ENCODE results near the gene GULP1. TPM values are rescaled to one million over a fixed set of nuclear protein-coding genes. Genes with fewer than 3 reads are reported as not detected.

Gene GULP1
- total RNA-seq, 1 experiment from 2014 or later = 76.0 TPM

- Histone ChIP-seq H3K27ac (ENCODE audit: low read depth, low read length) (no peak overlapping the region), H3K4me1 (ENCODE audit: control insufficient read depth in 1 of 2, insufficient read depth in 2 of 2, low read length in 2 of 2) (no peaks in the 10 kb centered on the region), H3K4me3 (replicated peaks in 1 of 2; ENCODE audit: low read depth in 1 of 2, low read length in 2 of 2) (no peak overlapping the region), H2AFZ (ENCODE audit: low read depth, low read length, poor library complexity, severe bottlenecking) (no peak overlapping the region), H3K36me3 (ENCODE audit: control insufficient read depth in 1 of 2, insufficient read depth in 2 of 2, low read length in 2 of 2) (no peaks in the 10 kb centered on the region), H3K9me3 (ENCODE audit: control insufficient read depth in 1 of 2, insufficient read depth in 1 of 2, low read depth in 1 of 2, low read length in 2 of 2) (no peaks in the 10 kb centered on the region), H3K9me2 (ENCODE audit: insufficient read depth) (no peaks in the 10 kb centered on the region), H3K27me3 (ENCODE audit: insufficient read depth, low read length) (no peaks in the 10 kb centered on the region), H3K9ac (ENCODE audit: low read length) (no peak overlapping the region), H4K20me1 (ENCODE audit: insufficient read depth) (no peaks in the 10 kb centered on the region), H3K4me2 (ENCODE audit: low read length) (no peak overlapping the region), H3K79me2 (ENCODE audit: insufficient read depth, low read length) (peaks cover 20% of the 10 kb centered on the region)
- CTCF ChIA-PET = interaction anchor here (1.3 kb wide), 1 partner anchor 11 kb away, joined by 5 read pairs; no protein-coding TSS in a partner anchor
- DNase-seq (ENCODE audit: low read depth, low spot score) = no peak
- peak; percentile 55 for ATAC-seq
- TF ChIP-seq REST (IDR thresholded peaks at IDR 0.05; ENCODE audit: low read depth) = no peak
- 0 out of 2 replicates have a peak, but pooled peaks have one; percentile 8 for TF ChIP-seq CBX3 (IDR thresholded peaks at IDR 0.05; ENCODE audit: low read depth)
- no peak for TF ChIP-seq ZNF274 (IDR thresholded peaks at IDR 0.05; ENCODE audit: low read depth, low read length)
- no peak for TF ChIP-seq ELF1 (IDR thresholded peaks at IDR 0.05; ENCODE audit: borderline replicate concordance, low read depth)
- TF ChIP-seq MAX (IDR thresholded peaks at IDR 0.05) = no peak
- no peak for TF ChIP-seq POLR2A (IDR thresholded peaks at IDR 0.05; ENCODE audit: borderline replicate concordance, extremely low read depth, insufficient read depth, insufficient read length)
- TF ChIP-seq RAD21 (IDR thresholded peaks at IDR 0.05; ENCODE audit: low read depth) = peak; percentile 46
- peak in 2 of 3 experiments; percentile 46 to 49; a peak in 4 of 6 replicates for TF ChIP-seq CTCF (IDR thresholded peaks at IDR 0.05 in 2 of 3, conservative IDR thresholded peaks at IDR 0.05 in 1 of 3; ENCODE audit: borderline replicate concordance in 1 of 3, insufficient read depth in 1 of 3, low read depth in 2 of 3, low read length in 2 of 3)
- no peak for TF ChIP-seq SRF (IDR thresholded peaks at IDR 0.05; ENCODE audit: low read depth)
- no peak for TF ChIP-seq JUND (IDR thresholded peaks at IDR 0.05)
- TF ChIP-seq YY1 (IDR thresholded peaks at IDR 0.05; ENCODE audit: extremely low read depth, insufficient replicate concordance, low read depth, low read length) = no peak
- POLR2A ChIA-PET = no interaction called here
- intact Hi-C loops (cut with micrococcal nuclease) = no loop called here
- RAD21 ChIA-PET (ENCODE audit: low non-redundant PET in 1 of 2, low total read pairs in 2 of 2, uncharacterized antibody in 2 of 2, unreplicated experiment in 2 of 2) = interaction anchor here in 1 of 2 experiments (0.6 kb wide), 1 partner anchor 238 kb away, joined by 3 read pairs; no protein-coding TSS in a partner anchor
- BruUV-seq (replicated peaks) = no TSS peak
Observed at GRCh38 chr2:188456114-188456909, 164.6 kb downstream of the GULP1 start.
